ENCODE data around the gene STMN3.

STMN3 gene

DNA sequence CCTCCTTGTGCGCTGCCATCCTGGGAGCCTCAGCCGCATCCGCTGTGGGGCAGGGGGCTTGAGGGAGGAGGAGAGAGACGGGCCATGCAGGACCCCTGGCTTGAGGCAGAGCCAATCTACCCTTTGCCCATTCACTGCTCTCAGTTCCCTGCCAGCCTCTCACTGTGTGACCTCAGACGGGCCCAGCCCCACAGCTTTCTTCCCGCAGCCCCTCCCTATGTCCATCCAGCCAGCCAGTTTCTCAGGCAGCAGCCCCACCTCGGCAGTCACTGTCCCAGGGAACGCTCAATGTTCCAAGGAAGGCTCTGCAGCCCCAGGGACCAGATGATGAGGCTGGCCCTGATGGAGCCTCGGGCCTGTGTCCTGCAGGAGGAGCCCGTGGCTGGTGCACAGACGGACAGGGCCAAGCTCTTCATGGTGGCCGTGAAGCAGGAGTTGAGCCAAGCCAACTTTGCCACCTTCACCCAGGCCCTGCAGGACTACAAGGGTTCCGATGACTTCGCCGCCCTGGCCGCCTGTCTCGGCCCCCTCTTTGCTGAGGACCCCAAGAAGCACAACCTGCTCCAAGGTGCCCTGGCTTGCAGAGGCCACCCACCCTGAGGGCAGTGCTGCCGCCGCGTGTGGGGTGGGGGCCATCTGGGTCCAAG, 39.3 kb upstream of the STMN3 start:
- peak; percentile 21 for DNase-seq

DNA sequence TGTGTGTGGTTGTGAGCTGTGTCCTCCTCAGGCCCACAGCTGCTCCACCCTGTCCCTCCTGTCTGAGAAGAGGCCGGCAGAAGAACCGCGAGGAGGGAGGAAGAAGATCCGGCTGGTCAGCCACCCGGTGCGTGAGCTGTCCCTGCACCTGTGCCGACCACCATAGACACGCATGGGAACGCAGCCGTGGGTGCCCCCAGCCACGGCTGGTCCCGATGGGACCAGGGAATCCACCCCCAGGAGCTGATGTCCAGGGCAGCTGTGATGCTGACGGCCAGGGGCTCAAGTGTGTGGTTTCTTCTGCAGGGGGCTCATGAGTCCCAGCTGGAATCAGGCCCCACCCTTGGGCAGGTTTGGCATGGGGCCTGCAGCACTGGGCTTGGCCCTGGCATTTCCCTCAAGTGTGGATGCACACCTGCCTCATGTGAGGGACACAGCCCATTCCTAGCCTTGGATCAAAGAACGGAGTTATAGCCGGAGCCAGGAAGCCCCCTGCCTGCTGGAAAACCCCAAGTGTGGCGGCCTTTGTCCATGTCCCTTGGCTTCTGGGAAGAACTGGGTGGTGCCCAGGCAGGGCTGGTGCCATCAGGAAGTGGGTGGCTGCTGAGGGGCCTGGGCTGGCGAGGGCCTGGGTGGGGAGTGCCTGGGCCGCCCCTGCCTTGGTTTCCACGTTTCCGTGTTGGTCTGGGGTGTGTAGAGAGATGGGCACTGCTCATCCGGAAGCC, 38.6 kb upstream of the STMN3 start:
- DNase-seq: no peak

DNA sequence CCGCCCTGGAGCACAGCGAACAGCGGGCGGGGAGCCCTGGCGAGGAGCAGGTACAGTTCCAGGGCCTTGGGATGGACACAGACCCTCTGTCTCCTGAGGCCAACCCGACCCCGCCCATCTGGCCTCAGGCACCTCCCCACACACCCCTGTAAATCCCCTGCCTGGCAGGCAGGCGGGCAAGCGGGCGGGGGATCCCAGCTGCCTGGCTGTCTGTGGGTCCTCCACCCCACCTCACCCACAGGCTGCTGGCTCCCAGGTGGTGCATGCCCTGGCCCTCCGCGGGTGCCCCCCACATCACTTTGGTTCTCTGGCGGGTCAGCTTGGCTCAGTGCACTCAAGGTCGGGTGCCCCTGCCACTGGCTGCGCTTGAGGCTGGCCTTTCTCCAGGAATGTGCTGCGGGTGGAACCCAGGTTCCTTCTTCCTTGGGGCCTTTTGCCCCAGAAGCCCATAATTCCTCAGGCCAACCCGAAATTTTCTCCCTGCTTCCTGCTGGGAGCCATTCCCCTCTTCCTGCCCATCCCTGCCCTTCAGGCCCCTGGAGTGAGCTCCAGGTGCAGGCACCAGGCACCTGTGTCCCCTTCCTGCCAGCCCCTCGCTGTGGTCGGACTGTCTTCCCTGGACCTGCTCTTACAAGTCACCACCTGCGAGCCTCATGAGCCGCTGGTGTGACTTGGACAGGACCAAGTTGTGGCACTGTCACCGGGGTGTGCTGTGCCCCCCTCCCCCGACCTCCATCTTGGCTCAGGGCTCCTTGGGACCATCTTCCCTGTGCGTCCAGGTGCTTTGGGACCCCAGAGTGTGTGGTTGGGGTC, 37.9 kb upstream of the STMN3 start:
- no peak for DNase-seq

DNA sequence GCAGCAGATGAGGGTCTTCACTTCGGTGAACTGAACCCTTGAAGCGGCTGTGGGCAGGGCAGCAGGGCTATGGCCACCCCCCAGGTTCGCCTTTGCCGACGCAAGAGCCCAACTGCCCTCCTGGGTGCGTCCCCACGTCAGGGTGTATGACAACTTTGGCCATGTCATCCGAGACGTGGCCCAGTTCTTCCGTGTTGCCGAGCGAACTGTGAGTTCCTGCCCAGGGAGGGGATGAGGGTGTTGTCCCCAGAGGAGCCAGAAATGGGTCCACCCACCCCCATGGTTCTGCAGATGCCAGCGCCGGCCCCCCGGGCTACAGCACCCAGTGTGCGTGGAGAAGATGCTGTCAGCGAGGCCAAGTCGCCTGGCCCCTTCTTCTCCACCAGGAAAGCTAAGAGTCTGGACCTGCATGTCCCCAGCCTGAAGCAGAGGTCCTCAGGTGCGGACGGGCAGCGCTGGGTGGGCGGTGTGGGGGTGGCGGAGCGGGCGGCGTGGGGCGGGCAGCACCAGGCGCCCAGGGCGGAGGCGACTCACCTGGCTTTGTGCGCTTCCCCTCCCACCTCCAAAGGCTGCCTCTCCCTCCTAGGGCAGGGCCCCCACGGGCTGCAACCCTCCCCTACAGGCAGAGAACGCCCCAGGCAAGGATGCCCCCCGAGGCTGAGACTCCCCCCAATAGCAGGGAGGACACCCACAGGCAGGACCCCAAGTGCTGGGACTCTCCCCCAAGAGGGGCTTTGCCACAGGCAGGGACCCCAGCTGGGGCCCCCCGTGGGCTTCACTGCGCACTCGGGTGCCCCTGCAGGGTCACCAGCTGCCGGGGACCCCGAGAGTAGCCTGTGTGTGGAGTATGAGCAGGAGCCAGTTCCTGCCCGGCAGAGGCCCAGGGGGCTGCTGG, 37.0 kb upstream of the STMN3 start:
- DNase-seq: no peak

DNA sequence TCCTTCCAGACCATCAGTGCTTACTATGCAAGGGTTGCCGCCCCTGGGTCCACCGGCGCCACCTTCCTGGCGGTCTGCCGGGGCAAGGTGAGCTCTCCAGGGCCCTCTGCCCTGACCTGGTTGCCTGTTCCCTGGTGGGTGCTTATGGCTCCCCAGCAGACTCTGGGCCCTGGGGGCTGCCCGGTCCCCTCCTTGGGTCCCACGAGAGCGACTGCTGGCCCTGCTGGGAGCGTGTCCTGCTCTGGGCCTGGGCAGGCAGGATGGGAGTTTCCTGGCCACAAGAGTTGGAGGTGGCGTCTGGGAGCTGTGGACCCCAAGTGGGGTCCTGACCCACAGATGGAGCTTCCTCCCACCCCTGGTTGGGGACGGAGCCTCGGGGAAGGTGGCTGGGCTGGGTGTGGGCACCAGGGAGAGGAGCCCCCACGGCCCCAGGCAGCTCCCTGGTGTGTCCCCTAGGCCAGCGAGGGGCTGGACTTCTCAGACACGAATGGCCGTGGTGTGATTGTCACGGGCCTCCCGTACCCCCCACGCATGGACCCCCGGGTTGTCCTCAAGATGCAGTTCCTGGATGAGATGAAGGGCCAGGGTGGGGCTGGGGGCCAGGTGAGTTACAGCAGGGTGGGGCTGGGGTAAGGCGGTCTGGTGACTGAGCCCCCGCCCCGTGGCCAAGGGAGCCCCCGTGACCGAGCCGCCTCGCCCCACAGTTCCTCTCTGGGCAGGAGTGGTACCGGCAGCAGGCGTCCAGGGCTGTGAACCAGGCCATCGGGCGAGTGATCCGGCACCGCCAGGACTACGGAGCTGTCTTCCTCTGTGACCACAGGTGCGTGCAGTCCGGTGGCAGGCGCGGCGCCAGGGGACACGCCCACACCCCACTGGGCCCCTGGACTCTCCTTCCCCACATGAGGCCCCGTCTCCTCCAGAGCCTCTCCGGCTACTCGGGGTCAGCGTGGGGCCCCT, 36.1 kb upstream of the STMN3 start:
- DNase-seq: no peak

DNA sequence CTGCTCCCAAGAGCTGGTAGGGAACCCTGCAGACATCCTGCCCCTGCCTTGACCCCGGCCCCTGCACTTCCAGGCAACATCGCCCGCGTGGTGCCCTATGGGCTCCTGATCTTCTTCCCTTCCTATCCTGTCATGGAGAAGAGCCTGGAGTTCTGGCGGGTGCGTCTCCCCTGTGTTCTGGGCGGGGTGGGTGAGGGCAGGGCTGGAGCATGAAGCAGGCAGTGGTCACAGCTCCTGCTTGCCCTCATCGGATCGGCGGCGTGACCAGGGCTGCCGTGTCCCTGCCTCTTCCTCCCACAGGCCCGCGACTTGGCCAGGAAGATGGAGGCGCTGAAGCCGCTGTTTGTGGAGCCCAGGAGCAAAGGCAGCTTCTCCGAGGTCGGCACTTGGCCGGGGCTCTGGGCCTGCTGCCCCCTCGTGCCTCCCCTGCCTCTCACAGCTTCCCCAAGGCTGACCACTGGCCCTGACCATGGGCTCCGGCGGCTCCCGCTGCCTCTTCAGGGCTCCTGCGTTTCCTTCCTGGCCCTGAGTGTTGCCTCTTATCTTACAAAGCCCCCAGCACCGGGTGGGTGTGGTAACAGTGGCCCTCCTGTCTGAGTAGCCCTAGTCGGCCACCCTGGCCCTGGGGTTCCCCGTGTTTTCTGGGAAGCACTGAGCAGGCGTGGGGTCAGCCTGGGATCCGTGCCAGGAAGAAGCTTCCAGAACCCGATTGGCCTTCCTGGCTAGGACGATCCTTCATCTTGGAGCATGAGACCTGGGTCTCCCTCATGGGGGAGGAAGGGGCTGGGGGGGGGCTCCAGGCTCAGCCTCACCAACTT, 35.2 kb upstream of the STMN3 start:
- DNase-seq: no peak

DNA sequence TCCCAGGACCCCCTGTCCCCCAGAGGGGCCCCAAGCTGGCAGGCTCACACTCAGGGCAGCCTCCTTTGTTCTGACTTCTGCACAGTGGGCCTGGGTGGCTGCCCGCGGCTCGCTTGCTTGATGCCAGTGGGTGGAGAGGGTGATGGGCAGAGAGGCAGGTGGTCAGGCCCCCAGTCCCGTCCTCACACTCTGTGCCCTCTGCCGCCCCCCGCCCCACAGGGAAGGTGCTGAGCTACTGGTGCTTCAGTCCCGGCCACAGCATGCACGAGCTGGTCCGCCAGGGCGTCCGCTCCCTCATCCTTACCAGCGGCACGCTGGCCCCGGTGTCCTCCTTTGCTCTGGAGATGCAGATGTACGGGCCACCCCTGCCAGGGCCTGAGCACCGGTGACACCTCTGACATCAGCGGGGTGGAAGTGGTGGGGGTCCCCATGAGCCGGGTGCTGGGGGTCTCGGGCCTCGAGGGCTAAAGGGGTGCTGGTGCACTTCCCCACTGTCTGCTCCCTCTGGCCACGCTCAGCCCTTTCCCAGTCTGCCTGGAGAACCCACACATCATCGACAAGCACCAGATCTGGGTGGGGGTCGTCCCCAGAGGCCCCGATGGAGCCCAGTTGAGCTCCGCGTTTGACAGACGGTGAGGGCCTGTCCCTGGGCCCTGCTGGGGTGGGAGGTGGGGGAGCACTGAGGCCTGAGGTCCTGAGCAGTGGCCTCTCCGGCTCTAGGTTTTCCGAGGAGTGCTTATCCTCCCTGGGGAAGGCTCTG, 34.4 kb upstream of the STMN3 start:
- no peak for DNase-seq

DNA sequence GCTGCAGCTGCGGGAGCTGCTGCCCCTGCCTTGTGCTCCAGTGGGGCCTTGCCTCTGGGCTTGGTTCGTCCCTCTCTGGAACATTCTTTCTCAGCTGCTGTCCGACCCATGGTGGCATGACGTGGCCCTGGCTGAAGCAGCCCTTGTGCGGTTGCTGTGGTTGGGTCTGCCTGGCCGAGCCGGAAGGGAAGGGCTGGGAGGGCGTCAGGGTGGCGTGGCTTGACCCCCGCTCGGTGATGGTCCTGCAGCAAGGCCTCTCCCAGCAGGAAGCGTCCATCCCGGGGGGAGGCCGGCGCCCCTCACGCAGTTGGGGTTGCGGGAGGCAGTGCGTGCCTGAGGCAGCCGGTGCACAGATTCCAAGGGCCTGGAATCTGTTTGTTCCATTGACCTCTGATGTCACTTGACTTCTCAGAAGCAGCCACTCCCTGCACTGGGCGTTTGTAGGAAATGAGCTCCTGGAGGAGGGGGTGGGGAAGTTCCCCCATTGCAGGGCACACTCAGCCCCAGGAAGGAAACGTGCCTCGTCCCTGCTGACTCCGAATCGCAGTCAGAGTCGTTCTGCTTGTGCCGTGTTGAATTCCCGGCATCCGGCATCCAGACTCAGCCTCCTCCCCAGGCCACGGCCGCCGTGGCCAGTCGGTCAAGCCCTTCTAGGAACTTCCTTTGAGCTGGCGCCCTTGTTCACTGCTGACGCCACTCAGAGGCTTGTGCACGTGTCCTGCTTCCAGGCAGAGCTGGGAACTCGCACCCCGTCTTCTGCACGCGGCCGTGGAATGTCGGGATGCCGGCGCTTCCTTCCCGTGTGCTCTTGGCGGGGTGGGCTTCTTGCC, 33.5 kb upstream of the STMN3 start:
- DNase-seq: peak; percentile 64

DNA sequence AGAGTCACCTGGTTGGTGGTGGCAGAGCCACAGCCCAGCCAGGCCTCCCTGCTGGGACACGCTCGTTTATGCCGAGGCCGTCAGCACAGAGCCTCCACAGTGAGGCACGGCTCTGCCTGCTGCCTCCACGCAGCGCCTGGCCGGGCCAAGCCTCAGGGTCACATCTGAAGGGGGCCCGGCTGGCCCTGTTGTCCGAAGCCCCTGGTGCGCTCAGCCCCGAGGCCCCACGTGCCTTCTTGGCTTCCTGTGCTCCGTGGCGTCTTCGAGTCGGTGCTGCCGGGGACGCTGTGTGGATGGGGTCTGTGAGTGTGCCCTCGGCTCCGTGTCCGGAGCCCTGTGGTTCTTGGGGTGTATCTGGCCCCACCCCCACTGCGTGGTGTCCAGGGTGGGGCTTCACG, 32.9 kb upstream of the STMN3 start:
- DNase-seq: no peak

DNA sequence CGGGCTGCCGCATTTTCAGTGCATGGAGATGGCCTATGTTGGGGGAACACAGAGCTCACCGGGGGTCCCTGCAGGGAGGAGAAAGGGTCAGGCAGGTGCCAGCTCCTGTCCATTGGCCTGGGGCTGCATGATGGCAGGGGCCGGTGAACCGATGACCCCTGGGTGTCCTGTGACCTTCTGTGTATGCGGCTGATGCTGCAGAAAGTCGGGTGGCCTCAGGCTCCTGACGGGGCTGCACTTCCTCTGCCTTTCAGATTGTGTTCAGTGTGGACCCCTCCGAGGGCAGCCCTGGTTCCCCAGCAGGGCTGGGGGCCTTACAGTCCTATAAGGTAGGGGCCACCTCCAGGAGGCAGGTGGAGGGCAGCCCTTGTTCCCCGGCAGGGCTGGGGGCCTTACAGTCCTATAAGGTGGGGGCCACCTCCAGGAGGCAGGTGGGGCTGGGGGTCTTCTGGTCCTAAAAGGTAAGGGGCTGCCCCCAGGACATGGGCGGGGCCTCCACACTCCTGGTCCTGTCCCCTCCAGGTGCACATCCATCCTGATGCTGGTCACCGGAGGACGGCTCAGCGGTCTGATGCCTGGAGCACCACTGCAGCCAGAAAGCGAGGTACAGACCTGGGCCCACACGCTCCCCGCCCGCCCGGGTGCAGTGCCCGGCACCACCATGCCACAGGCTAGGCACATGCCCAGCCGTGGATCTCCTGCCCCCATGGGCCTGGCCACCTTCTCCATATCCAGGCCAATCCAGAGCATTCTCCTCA, 32.2 kb upstream of the STMN3 start:
- DNase-seq: no peak

DNA sequence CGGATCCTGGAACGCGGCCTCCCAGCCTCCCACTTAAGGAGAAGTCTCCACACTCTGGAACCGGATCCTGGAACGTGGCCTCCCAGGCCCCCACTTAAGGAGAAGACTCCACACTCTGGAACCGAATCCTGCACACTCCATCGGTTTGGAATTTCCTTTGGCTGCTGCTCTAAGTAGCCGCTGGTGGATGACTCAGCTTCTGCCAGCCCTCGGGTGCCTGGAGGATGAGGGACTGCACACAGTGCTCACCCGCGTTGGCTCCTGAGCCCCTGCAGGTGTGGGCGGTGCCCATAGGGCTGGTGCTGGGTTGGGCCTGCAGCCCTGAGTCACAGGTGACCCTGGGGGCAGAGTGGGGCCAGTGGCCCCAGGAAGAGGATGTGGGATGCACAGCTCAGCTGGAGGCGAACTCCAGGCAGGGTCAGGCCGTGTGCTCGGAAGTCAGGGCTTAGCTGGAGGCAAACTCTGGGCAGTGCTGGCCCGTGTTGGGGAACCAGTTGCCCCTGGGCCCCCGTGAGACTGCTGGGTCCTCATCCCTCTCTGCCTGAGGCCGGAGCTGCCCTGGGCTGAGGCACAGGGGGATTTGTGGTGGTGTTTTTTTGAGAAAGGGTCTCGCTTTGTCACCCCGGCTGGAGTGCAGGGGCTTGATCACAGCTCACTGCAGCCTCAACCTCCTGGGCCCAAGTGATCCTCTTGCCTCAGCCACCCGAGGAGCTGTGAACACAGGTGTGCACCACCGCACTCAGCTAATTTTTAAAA, 29.3 kb upstream of the STMN3 start:
- peak; percentile 97 for DNase-seq

DNA sequence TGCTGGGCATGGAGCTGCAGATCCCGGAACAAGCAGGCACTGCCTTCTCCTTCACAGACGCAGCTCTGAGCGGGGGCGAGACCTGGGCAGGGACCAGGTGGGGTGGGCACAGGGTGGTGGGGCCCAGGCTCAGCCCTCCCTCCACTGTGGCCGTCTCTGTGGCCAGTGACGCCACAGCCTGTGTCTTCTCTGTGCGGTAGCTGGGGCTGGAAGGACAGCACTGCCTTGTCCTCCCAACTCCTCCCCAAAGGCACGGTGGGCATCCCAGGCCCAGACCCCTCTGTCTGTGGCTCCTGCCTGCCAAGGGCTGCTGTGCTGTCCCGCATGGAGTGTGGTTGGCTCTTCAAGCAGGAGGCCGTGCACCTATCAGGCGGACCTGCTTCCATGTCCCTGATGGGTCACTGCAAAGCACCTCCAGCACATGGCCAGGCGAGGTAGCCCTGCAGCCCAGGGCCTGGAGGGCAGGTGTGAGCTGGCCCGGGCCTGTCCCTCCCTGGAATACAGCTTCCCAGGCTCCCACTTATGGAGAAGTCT, 28.5 kb upstream of the STMN3 start:
- DNase-seq: no peak

DNA sequence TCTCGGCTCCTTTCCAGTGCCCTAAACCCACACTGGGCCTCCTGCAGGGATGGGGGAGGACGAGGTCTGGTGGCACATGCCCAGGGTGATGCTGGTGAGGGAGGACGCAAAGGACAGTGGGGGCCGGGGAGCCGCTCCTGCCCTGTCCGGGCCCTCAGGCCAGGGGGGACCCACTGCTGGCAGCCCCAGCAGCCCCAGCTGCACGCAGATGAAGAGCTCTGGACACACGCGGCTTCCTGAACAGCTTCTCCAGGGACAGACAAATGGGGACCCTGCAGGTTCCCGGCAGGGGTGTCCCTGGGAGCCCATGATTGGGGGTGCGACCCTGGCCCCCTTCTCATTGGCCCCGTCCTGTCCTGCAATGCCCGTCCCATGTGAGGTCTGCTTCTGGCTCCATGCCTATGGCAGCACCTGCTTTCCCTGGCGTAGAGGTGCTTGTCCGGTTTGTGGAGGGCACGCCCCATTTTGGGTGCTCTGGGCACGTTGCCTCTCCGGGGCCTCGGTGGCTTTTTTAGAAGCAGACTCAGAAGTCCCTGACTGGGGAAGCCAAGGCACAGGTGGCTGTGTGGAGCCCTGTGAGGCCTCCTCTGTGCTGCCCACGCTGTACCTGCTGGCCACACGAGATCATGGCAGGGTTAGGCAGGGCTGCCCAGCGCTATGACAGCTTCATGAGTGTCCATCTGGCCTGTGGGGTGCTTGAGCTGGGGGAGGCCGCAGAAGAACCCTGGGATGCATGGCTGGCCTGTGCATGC, 27.8 kb upstream of the STMN3 start:
- DNase-seq: no peak

DNA sequence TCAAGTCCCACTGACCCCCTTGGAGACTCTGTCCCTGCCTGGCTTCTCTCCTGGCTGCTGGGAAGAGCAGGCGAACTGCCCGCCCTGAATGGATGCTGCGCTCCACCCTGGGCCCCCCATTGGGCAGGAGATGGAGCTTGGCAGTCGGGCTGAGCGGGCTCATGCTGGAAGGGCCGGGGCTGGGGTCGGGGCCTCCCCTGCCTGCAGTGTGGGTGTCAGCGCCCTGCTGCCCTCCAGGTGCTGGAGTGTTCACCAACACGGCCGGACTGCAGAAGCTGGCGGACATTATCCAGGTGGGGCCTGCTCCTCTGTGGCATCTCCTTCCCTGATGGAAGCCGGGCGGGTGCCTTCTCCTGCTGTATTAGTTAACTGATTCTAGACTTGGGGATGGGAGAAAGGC, 27.2 kb upstream of the STMN3 start:
- DNase-seq: no peak

DNA sequence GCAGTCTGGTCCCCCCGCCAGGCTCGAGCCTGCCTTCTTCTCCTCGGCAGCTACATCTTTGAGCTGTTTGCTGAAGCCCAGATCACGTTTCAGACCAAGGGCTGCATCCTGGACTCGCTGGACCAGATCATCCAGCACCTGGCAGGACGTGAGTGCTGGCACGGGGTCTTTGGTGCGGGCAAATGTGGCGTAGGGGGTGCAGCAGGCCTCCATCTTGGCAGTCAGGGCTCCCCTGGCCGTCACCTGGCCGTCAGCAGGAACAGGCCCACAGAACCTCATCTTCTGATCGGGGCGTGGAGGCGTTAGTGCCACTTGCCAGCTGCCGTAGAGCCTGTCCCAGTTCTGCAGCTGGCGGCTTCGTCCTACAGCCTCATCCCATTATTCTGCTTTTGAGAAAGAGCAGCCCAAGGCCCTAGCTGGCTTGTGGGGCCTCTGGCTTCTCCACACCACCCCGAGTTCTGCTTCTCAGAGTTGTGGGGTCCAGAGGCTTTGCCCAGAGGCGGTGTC, 26.6 kb upstream of the STMN3 start:
- DNase-seq: no peak

All from fibroblast of skin of scalp (primary cell).